H1 (cell line): ENCODE data around the gene SV2B. TPM values are rescaled to one million over a fixed set of nuclear protein-coding genes. Genes with fewer than 3 reads are reported as not detected.

Experiments
- BRCA1 ChIP-seq: IDR thresholded peaks from 2 replicates; pipeline ENCODE4 v1.6.1; 2012; ENCODE audit warnings: low read depth, low read length, improper control_type of control experiment
- CHD1 ChIP-seq: IDR thresholded peaks from 2 replicates; pipeline ENCODE4 v1.6.1; 2012; ENCODE audit warnings: low read depth, low read length, improper control_type of control experiment
- HDAC6 ChIP-seq: IDR thresholded peaks from one replicate; pipeline ENCODE4 v1.7.1; 2012; ENCODE audit warnings: low read depth, mild to moderate bottlenecking, inconsistent platforms, low read length, moderate library complexity
- JUN ChIP-seq: IDR thresholded peaks from 2 replicates; pipeline ENCODE4 v1.6.1; 2011; ENCODE audit warnings: low read depth, mild to moderate bottlenecking, improper control_type of control experiment, low read length
- KDM5A ChIP-seq: fragments of 200-600 bp; IDR thresholded peaks from 2 replicates; pipeline ENCODE4 v1.7.1; 2012; ENCODE audit warnings: mild to moderate bottlenecking, low read length, inconsistent platforms, mixed read lengths
- NRF1 ChIP-seq: IDR thresholded peaks from 2 replicates; pipeline ENCODE4 v1.6.1; 2011; ENCODE audit warnings: mild to moderate bottlenecking, low read depth, low read length, improper control_type of control experiment
- SP1 ChIP-seq: IDR thresholded peaks from 2 replicates; pipeline ENCODE4 v1.6.1; 2011; ENCODE audit warnings: low read depth, low read length
- SP2 ChIP-seq: IDR thresholded peaks from 2 replicates; pipeline ENCODE4 v1.6.1; 2012; ENCODE audit warnings: mild to moderate bottlenecking, low read length, inconsistent platforms
- SP4 ChIP-seq: IDR thresholded peaks from 2 replicates; pipeline ENCODE4 v1.6.1; 2012; ENCODE audit warnings: low read length, inconsistent platforms
- polyA plus RNA-seq, 7 experiments: library from polyadenylated mRNA; depleted of rRNA in 3 of 7; stranded (reverse) in 5 of 7; unstranded in 2 of 7; fragments of >200 nt in 5 of 7; fragments of 200-250 nt in 2 of 7; gene quantifications; 1 replicate in 5 of 7; 2 replicates in 1 of 7; 4 replicates in 1 of 7; pipeline versions ENCODE4 v1.2.1 to v1.2.3, GENCODE V29; 2011 to 2013; ENCODE audit warnings: missing spikeins in 2 of 7, mixed read lengths in 2 of 7
- total RNA-seq: library from RNA; stranded (reverse); fragmentation: NEBNext Ultra II Directional; extraction: Animal tissue kit (Norgen Biotek cat#: 25700); gene quantifications from 2 replicates; pipeline ENCODE4 v1.2.1, GENCODE V29; 2021
- TF ChIP-seq, protein P1 (sequence below): fragments of 300-600 bp; sonication (generic); IDR thresholded peaks from 2 replicates; pipeline ENCODE4 v1.7.1; 2012; ENCODE audit warnings: low read length, moderate library complexity, mild to moderate bottlenecking, inconsistent platforms; ENCODE audit not compliant: insufficient replicate concordance
- TF ChIP-seq, protein P2 (sequence below): IDR thresholded peaks from 2 replicates; pipeline ENCODE4 v1.6.1; 2012; ENCODE audit warnings: low read length, inconsistent platforms

SV2B gene
- total and polyA plus RNA-seq, 2 of the 8 experiments (the other 6 are each of a cell fraction or from before 2014, with no cell fraction given), result 0.09 to 0.20 TPM

DNA sequence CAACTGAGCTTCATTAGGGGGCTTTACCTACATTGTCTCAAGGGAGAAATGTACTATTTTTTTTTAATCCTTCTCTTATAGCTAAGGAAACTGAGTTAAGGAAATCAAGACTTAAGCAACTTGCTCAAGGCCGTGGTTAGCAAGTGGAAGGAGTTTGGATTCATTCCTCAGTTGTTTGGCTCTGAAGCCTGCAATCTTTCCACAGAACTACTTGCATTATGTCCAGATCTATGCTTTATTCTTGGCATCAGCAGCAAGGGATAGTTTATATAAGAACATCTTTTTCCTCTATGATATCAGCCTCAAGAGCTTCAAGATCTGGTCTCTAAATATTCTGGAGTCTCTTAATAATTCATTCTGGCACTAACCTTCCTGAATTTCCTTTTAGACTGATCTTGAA, 182.4 kb downstream of the SV2B start (continued):
- TF ChIP-seq, protein P1, sequence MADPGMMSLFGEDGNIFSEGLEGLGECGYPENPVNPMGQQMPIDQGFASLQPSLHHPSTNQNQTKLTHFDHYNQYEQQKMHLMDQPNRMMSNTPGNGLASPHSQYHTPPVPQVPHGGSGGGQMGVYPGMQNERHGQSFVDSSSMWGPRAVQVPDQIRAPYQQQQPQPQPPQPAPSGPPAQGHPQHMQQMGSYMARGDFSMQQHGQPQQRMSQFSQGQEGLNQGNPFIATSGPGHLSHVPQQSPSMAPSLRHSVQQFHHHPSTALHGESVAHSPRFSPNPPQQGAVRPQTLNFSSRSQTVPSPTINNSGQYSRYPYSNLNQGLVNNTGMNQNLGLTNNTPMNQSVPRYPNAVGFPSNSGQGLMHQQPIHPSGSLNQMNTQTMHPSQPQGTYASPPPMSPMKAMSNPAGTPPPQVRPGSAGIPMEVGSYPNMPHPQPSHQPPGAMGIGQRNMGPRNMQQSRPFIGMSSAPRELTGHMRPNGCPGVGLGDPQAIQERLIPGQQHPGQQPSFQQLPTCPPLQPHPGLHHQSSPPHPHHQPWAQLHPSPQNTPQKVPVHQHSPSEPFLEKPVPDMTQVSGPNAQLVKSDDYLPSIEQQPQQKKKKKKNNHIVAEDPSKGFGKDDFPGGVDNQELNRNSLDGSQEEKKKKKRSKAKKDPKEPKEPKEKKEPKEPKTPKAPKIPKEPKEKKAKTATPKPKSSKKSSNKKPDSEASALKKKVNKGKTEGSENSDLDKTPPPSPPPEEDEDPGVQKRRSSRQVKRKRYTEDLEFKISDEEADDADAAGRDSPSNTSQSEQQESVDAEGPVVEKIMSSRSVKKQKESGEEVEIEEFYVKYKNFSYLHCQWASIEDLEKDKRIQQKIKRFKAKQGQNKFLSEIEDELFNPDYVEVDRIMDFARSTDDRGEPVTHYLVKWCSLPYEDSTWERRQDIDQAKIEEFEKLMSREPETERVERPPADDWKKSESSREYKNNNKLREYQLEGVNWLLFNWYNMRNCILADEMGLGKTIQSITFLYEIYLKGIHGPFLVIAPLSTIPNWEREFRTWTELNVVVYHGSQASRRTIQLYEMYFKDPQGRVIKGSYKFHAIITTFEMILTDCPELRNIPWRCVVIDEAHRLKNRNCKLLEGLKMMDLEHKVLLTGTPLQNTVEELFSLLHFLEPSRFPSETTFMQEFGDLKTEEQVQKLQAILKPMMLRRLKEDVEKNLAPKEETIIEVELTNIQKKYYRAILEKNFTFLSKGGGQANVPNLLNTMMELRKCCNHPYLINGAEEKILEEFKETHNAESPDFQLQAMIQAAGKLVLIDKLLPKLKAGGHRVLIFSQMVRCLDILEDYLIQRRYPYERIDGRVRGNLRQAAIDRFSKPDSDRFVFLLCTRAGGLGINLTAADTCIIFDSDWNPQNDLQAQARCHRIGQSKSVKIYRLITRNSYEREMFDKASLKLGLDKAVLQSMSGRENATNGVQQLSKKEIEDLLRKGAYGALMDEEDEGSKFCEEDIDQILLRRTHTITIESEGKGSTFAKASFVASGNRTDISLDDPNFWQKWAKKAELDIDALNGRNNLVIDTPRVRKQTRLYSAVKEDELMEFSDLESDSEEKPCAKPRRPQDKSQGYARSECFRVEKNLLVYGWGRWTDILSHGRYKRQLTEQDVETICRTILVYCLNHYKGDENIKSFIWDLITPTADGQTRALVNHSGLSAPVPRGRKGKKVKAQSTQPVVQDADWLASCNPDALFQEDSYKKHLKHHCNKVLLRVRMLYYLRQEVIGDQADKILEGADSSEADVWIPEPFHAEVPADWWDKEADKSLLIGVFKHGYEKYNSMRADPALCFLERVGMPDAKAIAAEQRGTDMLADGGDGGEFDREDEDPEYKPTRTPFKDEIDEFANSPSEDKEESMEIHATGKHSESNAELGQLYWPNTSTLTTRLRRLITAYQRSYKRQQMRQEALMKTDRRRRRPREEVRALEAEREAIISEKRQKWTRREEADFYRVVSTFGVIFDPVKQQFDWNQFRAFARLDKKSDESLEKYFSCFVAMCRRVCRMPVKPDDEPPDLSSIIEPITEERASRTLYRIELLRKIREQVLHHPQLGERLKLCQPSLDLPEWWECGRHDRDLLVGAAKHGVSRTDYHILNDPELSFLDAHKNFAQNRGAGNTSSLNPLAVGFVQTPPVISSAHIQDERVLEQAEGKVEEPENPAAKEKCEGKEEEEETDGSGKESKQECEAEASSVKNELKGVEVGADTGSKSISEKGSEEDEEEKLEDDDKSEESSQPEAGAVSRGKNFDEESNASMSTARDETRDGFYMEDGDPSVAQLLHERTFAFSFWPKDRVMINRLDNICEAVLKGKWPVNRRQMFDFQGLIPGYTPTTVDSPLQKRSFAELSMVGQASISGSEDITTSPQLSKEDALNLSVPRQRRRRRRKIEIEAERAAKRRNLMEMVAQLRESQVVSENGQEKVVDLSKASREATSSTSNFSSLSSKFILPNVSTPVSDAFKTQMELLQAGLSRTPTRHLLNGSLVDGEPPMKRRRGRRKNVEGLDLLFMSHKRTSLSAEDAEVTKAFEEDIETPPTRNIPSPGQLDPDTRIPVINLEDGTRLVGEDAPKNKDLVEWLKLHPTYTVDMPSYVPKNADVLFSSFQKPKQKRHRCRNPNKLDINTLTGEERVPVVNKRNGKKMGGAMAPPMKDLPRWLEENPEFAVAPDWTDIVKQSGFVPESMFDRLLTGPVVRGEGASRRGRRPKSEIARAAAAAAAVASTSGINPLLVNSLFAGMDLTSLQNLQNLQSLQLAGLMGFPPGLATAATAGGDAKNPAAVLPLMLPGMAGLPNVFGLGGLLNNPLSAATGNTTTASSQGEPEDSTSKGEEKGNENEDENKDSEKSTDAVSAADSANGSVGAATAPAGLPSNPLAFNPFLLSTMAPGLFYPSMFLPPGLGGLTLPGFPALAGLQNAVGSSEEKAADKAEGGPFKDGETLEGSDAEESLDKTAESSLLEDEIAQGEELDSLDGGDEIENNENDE, result no peak
- TF ChIP-seq CHD1, result no peak
- TF ChIP-seq HDAC6, result no peak
- TF ChIP-seq, protein P2, sequence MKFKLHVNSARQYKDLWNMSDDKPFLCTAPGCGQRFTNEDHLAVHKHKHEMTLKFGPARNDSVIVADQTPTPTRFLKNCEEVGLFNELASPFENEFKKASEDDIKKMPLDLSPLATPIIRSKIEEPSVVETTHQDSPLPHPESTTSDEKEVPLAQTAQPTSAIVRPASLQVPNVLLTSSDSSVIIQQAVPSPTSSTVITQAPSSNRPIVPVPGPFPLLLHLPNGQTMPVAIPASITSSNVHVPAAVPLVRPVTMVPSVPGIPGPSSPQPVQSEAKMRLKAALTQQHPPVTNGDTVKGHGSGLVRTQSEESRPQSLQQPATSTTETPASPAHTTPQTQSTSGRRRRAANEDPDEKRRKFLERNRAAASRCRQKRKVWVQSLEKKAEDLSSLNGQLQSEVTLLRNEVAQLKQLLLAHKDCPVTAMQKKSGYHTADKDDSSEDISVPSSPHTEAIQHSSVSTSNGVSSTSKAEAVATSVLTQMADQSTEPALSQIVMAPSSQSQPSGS, result no peak
- no peak for TF ChIP-seq SP2
- TF ChIP-seq NRF1, result no peak
- TF ChIP-seq BRCA1, result no peak
- TF ChIP-seq SP4, result no peak
- no peak for TF ChIP-seq SP1
- no peak for TF ChIP-seq KDM5A
- no peak for TF ChIP-seq JUN
